DOHH2 (cell line): ENCODE data around the gene TIGAR.

Experiments
- H3F3A ChIP-seq: fragments of 200-600 bp; sonication (generic), shearing (Covaris generic); 2 replicates; pipeline ENCODE4 v1.6.0; 2016; ENCODE audit warnings: antibody characterized with exemption, mild to moderate bottlenecking; ENCODE audit not compliant: control insufficient read depth, insufficient read depth
- H3K27ac ChIP-seq: fragments of 200-600 bp; sonication (generic); 2 replicates; pipeline ENCODE4 v1.5.1; 2014; ENCODE audit warnings: low read depth, mild to moderate bottlenecking, low read length, moderate library complexity
- H3K27me3 ChIP-seq: fragments of 200-600 bp; sonication (generic); 2 replicates; pipeline ENCODE4 v1.6.1; 2014; ENCODE audit warnings: mild to moderate bottlenecking, low read length, mixed read lengths; ENCODE audit not compliant: control insufficient read depth
- H3K36me3 ChIP-seq: fragments of 200-600 bp; sonication (generic); 2 replicates; pipeline ENCODE4 v1.6.1; 2014; ENCODE audit warnings: mild to moderate bottlenecking, low read length, moderate library complexity, mixed read lengths; ENCODE audit not compliant: control insufficient read depth
- H3K4me1 ChIP-seq: fragments of 200-600 bp; sonication (generic); 2 replicates; pipeline ENCODE4 v1.6.1; 2014; ENCODE audit warnings: mild to moderate bottlenecking, low read length, mixed read lengths; ENCODE audit not compliant: control insufficient read depth
- H3K4me2 ChIP-seq: fragments of 200-600 bp; sonication (generic); 2 replicates; pipeline ENCODE4 v1.6.0; 2014; ENCODE audit warnings: mild to moderate bottlenecking, low read length, moderate library complexity
- H3K4me3 ChIP-seq: fragments of 200-600 bp; sonication (generic); 2 replicates; pipeline ENCODE4 v1.5.1; 2014; ENCODE audit warnings: mild to moderate bottlenecking, low read length, mixed read lengths
- H3K79me2 ChIP-seq: fragments of 200-600 bp; sonication (generic); 2 replicates; pipeline ENCODE4 v1.6.1; 2014; ENCODE audit warnings: mild to moderate bottlenecking, low read length, mixed read lengths; ENCODE audit not compliant: control insufficient read depth
- H3K9me2 ChIP-seq: fragments of 200-600 bp; sonication (generic); replicated peaks from 2 replicates; pipeline ENCODE4 v1.6.1; 2014; ENCODE audit warnings: mild to moderate bottlenecking, low read length, mixed read lengths; ENCODE audit not compliant: control insufficient read depth
- H3K9me3 ChIP-seq: fragments of 200-600 bp; sonication (generic); 2 replicates; pipeline ENCODE4 v1.6.1; 2014; ENCODE audit warnings: antibody characterized with exemption, low read length, mixed read lengths; ENCODE audit not compliant: control insufficient read depth, insufficient read depth
- H4K20me1 ChIP-seq: fragments of 200-600 bp; sonication (generic); 2 replicates; pipeline ENCODE4 v1.6.0; 2014; ENCODE audit warnings: low read depth, mild to moderate bottlenecking, antibody characterized with exemption, low read length, moderate library complexity; ENCODE audit not compliant: control insufficient read depth, insufficient read depth
- CTCF ChIP-seq: fragments of 200-600 bp; sonication (generic); IDR thresholded peaks from one replicate; pipeline ENCODE4 v1.5.1; 2014; ENCODE audit warnings: antibody characterized with exemption, mild to moderate bottlenecking, low read depth, low read length; ENCODE audit not compliant: poor library complexity, severe bottlenecking
- EZH2phosphoT487 ChIP-seq: fragments of 200-600 bp; sonication (generic); IDR thresholded peaks from 2 replicates; pipeline ENCODE4 v1.6.1; 2017; ENCODE audit warnings: borderline replicate concordance, mild to moderate bottlenecking, antibody characterized with exemption, low read length, moderate library complexity, mixed read lengths

Gene TIGAR

GRCh38 chr12:4379405-4379804 is 58.4 kb downstream of the TIGAR start, which contains the start of gene FGF23:
Gene FGF23 (minus strand): TSS chr12:4379712. CDS start chr12:4379582, 130 bp downstream.
- TF ChIP-seq EZH2phosphoT487 (no peak), CTCF (no peak)
- H3K27me3 ChIP-seq = peaks cover 28% of the 10 kb centered on the region
- H3K9me2 ChIP-seq = no peaks in the 10 kb centered on the region
- H3K36me3 ChIP-seq = no peaks in the 10 kb centered on the region
- H3K4me2 ChIP-seq = no peak within 1 kb of the TSS
- no peaks in the 10 kb centered on the region for H3F3A ChIP-seq
- no peak within 1 kb of the TSS for H3K4me3 ChIP-seq
- H3K27ac ChIP-seq = no peak within 1 kb of the TSS
- no peaks in the 10 kb centered on the region for H4K20me1 ChIP-seq
- H3K79me2 ChIP-seq = no peaks in the 10 kb centered on the region
- no peaks in the 10 kb centered on the region for H3K4me1 ChIP-seq
- H3K9me3 ChIP-seq = no peaks in the 10 kb centered on the region

GRCh38 chr12:4380332-4380731 is 59.3 kb downstream of the TIGAR start:
- Histone ChIP-seq H3K9me2 (no peaks in the 10 kb centered on the region), H4K20me1 (no peaks in the 10 kb centered on the region), H3K27me3 (peaks cover 28% of the 10 kb centered on the region), H3K4me1 (no peaks in the 10 kb centered on the region), H3K27ac (no peak overlapping the region), H3K79me2 (no peaks in the 10 kb centered on the region), H3F3A (no peaks in the 10 kb centered on the region), H3K4me2 (no peak overlapping the region), H3K9me3 (no peaks in the 10 kb centered on the region), H3K4me3 (no peak overlapping the region), H3K36me3 (no peaks in the 10 kb centered on the region)
- TF ChIP-seq EZH2phosphoT487 (no peak), CTCF (no peak)

GRCh38 chr12:4383304-4383865 is 62.4 kb downstream of the TIGAR start:
- no peak overlapping the region for H3K4me3 ChIP-seq
- H3K79me2 ChIP-seq = no peaks in the 10 kb centered on the region
- H3K4me2 ChIP-seq = no peak overlapping the region
- peaks cover 28% of the 10 kb centered on the region for H3K27me3 ChIP-seq
- H3K9me2 ChIP-seq = no peaks in the 10 kb centered on the region
- H3F3A ChIP-seq = no peaks in the 10 kb centered on the region
- no peaks in the 10 kb centered on the region for H3K4me1 ChIP-seq
- H3K27ac ChIP-seq = no peak overlapping the region
- no peaks in the 10 kb centered on the region for H4K20me1 ChIP-seq
- TF ChIP-seq EZH2phosphoT487 (no peak), CTCF (no peak)
- H3K9me3 ChIP-seq = no peaks in the 10 kb centered on the region
- H3K36me3 ChIP-seq = no peaks in the 10 kb centered on the region
